ENCODE results near the gene IL17RE. TPM values are rescaled to one million over a fixed set of nuclear protein-coding genes. Genes with fewer than 3 reads are reported as not detected.

IL17RE gene
- total and polyA plus RNA-seq, 9 of the 15 experiments (the other 6 are each of a cell fraction or from before 2014, with no cell fraction given): 0.32 to 1.9 (median 0.51) TPM; not detected in 4

DNA sequence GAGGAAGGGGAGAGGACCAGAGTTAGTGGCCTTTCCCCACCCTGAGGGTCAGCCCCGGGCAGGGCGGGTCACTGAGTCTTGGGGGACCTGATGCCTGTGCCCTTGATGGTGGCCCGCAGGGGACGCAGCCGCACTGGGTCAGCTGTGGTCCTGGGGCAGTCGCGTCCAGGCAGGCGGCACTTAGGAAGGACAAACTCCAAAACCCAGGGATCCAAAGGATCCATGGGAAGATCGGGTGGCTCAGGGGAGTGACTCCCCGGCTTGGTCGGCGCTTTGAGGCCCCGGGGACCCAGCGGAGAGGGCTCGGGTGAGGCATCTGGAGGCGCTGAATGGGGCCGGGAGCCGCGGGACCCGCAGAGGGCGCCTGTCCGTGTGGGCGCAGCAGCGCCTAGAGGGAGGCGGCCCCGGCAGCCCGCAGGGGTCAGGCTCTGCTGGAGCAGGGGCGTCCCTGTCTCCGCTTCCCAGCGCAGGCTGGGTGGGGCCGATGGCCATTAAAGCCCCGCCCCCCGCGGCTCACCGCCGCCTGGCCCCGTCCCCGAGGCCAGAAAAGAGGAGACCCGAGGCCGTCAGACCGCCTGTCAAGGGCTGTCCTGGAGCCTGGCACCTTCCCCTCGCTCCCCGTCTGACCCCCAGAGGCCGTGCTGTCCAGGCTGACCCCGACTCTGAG, 40.1 kb upstream of the IL17RE start (continued):
- TF ChIP-seq, protein P1, sequence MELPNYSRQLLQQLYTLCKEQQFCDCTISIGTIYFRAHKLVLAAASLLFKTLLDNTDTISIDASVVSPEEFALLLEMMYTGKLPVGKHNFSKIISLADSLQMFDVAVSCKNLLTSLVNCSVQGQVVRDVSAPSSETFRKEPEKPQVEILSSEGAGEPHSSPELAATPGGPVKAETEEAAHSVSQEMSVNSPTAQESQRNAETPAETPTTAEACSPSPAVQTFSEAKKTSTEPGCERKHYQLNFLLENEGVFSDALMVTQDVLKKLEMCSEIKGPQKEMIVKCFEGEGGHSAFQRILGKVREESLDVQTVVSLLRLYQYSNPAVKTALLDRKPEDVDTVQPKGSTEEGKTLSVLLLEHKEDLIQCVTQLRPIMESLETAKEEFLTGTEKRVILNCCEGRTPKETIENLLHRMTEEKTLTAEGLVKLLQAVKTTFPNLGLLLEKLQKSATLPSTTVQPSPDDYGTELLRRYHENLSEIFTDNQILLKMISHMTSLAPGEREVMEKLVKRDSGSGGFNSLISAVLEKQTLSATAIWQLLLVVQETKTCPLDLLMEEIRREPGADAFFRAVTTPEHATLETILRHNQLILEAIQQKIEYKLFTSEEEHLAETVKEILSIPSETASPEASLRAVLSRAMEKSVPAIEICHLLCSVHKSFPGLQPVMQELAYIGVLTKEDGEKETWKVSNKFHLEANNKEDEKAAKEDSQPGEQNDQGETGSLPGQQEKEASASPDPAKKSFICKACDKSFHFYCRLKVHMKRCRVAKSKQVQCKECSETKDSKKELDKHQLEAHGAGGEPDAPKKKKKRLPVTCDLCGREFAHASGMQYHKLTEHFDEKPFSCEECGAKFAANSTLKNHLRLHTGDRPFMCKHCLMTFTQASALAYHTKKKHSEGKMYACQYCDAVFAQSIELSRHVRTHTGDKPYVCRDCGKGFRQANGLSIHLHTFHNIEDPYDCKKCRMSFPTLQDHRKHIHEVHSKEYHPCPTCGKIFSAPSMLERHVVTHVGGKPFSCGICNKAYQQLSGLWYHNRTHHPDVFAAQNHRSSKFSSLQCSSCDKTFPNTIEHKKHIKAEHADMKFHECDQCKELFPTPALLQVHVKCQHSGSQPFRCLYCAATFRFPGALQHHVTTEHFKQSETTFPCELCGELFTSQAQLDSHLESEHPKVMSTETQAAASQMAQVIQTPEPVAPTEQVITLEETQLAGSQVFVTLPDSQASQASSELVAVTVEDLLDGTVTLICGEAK (IDR thresholded peaks at IDR 0.05): 0 out of 2 replicates have a peak, but pooled peaks have one; percentile 20
- TF ChIP-seq, protein P1 (CRISPR knock-in tag; IDR thresholded peaks at IDR 0.05): no peak
- TF ChIP-seq, protein P2, sequence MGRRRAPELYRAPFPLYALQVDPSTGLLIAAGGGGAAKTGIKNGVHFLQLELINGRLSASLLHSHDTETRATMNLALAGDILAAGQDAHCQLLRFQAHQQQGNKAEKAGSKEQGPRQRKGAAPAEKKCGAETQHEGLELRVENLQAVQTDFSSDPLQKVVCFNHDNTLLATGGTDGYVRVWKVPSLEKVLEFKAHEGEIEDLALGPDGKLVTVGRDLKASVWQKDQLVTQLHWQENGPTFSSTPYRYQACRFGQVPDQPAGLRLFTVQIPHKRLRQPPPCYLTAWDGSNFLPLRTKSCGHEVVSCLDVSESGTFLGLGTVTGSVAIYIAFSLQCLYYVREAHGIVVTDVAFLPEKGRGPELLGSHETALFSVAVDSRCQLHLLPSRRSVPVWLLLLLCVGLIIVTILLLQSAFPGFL (CRISPR knock-in tag; IDR thresholded peaks at IDR 0.05): 0 out of 2 replicates have a peak, but pooled peaks have one; percentile 25
- peak; percentile 33; the same call in 1 of the 2 replicates for TF ChIP-seq GTF2F1 (IDR thresholded peaks at IDR 0.05; ENCODE audit: low read depth, low read length)
- TF ChIP-seq, protein P3, sequence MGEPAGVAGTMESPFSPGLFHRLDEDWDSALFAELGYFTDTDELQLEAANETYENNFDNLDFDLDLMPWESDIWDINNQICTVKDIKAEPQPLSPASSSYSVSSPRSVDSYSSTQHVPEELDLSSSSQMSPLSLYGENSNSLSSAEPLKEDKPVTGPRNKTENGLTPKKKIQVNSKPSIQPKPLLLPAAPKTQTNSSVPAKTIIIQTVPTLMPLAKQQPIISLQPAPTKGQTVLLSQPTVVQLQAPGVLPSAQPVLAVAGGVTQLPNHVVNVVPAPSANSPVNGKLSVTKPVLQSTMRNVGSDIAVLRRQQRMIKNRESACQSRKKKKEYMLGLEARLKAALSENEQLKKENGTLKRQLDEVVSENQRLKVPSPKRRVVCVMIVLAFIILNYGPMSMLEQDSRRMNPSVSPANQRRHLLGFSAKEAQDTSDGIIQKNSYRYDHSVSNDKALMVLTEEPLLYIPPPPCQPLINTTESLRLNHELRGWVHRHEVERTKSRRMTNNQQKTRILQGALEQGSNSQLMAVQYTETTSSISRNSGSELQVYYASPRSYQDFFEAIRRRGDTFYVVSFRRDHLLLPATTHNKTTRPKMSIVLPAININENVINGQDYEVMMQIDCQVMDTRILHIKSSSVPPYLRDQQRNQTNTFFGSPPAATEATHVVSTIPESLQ (CRISPR knock-in tag; IDR thresholded peaks at IDR 0.05): peak; percentile 27; the same call in 1 of the 2 replicates
- TF ChIP-seq, protein P4, sequence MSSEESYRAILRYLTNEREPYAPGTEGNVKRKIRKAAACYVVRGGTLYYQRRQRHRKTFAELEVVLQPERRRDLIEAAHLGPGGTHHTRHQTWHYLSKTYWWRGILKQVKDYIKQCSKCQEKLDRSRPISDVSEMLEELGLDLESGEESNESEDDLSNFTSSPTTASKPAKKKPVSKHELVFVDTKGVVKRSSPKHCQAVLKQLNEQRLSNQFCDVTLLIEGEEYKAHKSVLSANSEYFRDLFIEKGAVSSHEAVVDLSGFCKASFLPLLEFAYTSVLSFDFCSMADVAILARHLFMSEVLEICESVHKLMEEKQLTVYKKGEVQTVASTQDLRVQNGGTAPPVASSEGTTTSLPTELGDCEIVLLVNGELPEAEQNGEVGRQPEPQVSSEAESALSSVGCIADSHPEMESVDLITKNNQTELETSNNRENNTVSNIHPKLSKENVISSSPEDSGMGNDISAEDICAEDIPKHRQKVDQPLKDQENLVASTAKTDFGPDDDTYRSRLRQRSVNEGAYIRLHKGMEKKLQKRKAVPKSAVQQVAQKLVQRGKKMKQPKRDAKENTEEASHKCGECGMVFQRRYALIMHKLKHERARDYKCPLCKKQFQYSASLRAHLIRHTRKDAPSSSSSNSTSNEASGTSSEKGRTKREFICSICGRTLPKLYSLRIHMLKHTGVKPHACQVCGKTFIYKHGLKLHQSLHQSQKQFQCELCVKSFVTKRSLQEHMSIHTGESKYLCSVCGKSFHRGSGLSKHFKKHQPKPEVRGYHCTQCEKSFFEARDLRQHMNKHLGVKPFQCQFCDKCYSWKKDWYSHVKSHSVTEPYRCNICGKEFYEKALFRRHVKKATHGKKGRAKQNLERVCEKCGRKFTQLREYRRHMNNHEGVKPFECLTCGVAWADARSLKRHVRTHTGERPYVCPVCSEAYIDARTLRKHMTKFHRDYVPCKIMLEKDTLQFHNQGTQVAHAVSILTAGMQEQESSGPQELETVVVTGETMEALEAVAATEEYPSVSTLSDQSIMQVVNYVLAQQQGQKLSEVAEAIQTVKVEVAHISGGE (CRISPR knock-in tag; IDR thresholded peaks at IDR 0.05): peak in 2 of 3 experiments; percentile 40 to 79; a peak in 2 of 6 replicates
- TF ChIP-seq, protein P5, sequence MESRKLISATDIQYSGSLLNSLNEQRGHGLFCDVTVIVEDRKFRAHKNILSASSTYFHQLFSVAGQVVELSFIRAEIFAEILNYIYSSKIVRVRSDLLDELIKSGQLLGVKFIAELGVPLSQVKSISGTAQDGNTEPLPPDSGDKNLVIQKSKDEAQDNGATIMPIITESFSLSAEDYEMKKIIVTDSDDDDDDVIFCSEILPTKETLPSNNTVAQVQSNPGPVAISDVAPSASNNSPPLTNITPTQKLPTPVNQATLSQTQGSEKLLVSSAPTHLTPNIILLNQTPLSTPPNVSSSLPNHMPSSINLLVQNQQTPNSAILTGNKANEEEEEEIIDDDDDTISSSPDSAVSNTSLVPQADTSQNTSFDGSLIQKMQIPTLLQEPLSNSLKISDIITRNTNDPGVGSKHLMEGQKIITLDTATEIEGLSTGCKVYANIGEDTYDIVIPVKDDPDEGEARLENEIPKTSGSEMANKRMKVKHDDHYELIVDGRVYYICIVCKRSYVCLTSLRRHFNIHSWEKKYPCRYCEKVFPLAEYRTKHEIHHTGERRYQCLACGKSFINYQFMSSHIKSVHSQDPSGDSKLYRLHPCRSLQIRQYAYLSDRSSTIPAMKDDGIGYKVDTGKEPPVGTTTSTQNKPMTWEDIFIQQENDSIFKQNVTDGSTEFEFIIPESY (CRISPR knock-in tag; IDR thresholded peaks at IDR 0.05): peak; percentile 82

Data from K562 (cell line).